OCI-LY3 (cell line): ENCODE results near the gene EPO.

Experiments used
- H2AFZ ChIP-seq: fragments of 200-600, 300-600 bp; shearing (Covaris generic); 2 replicates; pipeline ENCODE4 v1.6.0; 2014; ENCODE audit warnings: antibody characterized with exemption, low read depth, low read length
- H3K27ac ChIP-seq: fragments of 200-600, 300-600 bp; sonication (generic); 2 replicates; pipeline ENCODE4 v1.5.1; 2014; ENCODE audit warnings: mild to moderate bottlenecking, low read length, moderate library complexity, mixed read lengths
- H3K27me3 ChIP-seq: fragments of 200-600, 300-600 bp; sonication (generic); 2 replicates; pipeline ENCODE4 v1.6.1; 2014; ENCODE audit warnings: low read depth, low read length, mixed read lengths
- H3K36me3 ChIP-seq: fragments of 200-600, 300-600 bp; sonication (generic); replicated peaks from 2 replicates; pipeline ENCODE3; 2014; ENCODE audit warnings: low read depth, low read length, mixed read lengths
- H3K4me1 ChIP-seq: fragments of 300-600, 200-600 bp; sonication (generic); 2 replicates; pipeline ENCODE4 v1.6.1; 2014; ENCODE audit warnings: low read length, mixed read lengths
- H3K4me2 ChIP-seq: fragments of 200-600, 300-600 bp; sonication (generic); 2 replicates; pipeline ENCODE4 v1.6.1; 2014; ENCODE audit warnings: low read length, mixed read lengths
- H3K4me3 ChIP-seq: fragments of 300-600, 200-600 bp; sonication (generic); 2 replicates; pipeline ENCODE4 v1.5.1; 2014; ENCODE audit warnings: antibody characterized with exemption, mild to moderate bottlenecking, low read length, moderate library complexity
- H3K79me2 ChIP-seq: fragments of 300-600, 200-600 bp; shearing (Covaris generic); 2 replicates; pipeline ENCODE4 v1.6.1; 2014; ENCODE audit warnings: mild to moderate bottlenecking, low read length, mixed read lengths
- H3K9ac ChIP-seq: fragments of 300-600, 200-600 bp; shearing (Covaris generic); 2 replicates; pipeline ENCODE4 v1.6.0; 2014; ENCODE audit warnings: mild to moderate bottlenecking, low read length, moderate library complexity
- H3K9me3 ChIP-seq: fragments of 200-600, 300-600 bp; shearing (Covaris generic); 2 replicates; pipeline ENCODE4 v1.6.1; 2014; ENCODE audit warnings: low read length, mixed read lengths; ENCODE audit not compliant: insufficient read depth
- H4K20me1 ChIP-seq: fragments of 200-600, 300-600 bp; sonication (generic); 2 replicates; pipeline ENCODE4 v1.6.1; 2016; ENCODE audit warnings: low read length, mixed read lengths; ENCODE audit not compliant: insufficient read depth
- EZH2phosphoT487 ChIP-seq: fragments of 200-600 bp; shearing (Covaris generic); IDR thresholded peaks from 2 replicates; pipeline ENCODE4 v1.6.1; 2018; ENCODE audit warnings: antibody characterized with exemption, mixed run types, low read depth
- TF ChIP-seq, protein P1 (sequence below): fragments of 200-600, 300-600 bp; sonication (generic); IDR thresholded peaks from 2 replicates; pipeline ENCODE4 v1.5.1; 2014; ENCODE audit warnings: antibody characterized with exemption, low read length, low read depth

EPO gene

GRCh38 chr7:100719523-100720278 is 567 bp upstream of the EPO start:
- Histone ChIP-seq H4K20me1 (no peaks in the 10 kb centered on the region), H3K27ac (no peak overlapping the region), H3K36me3 (no peaks in the 10 kb centered on the region), H3K4me3 (no peak overlapping the region), H3K9ac (no peak overlapping the region), H3K9me3 (no peaks in the 10 kb centered on the region), H3K27me3 (no peaks in the 10 kb centered on the region), H2AFZ (no peak overlapping the region), H3K4me2 (no peak overlapping the region), H3K79me2 (no peaks in the 10 kb centered on the region), H3K4me1 (no peaks in the 10 kb centered on the region)
- TF ChIP-seq, protein P1, sequence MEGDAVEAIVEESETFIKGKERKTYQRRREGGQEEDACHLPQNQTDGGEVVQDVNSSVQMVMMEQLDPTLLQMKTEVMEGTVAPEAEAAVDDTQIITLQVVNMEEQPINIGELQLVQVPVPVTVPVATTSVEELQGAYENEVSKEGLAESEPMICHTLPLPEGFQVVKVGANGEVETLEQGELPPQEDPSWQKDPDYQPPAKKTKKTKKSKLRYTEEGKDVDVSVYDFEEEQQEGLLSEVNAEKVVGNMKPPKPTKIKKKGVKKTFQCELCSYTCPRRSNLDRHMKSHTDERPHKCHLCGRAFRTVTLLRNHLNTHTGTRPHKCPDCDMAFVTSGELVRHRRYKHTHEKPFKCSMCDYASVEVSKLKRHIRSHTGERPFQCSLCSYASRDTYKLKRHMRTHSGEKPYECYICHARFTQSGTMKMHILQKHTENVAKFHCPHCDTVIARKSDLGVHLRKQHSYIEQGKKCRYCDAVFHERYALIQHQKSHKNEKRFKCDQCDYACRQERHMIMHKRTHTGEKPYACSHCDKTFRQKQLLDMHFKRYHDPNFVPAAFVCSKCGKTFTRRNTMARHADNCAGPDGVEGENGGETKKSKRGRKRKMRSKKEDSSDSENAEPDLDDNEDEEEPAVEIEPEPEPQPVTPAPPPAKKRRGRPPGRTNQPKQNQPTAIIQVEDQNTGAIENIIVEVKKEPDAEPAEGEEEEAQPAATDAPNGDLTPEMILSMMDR = no peak
- TF ChIP-seq EZH2phosphoT487 = no peak

GRCh38 chr7:100720671-100721504 is 620 bp downstream of the EPO start:
- H3K27me3 ChIP-seq = peaks cover 3% of the 10 kb centered on the region
- H3K4me1 ChIP-seq = peaks cover 5% of the 10 kb centered on the region; the same call in 1 of the 2 replicates
- no peak overlapping the region for H3K4me2 ChIP-seq
- no peak overlapping the region for H3K4me3 ChIP-seq
- H3K9ac ChIP-seq = no peak overlapping the region
- H4K20me1 ChIP-seq = no peaks in the 10 kb centered on the region
- H3K27ac ChIP-seq = no peak overlapping the region
- no peaks in the 10 kb centered on the region for H3K9me3 ChIP-seq
- no peaks in the 10 kb centered on the region for H3K36me3 ChIP-seq
- H3K79me2 ChIP-seq = no peaks in the 10 kb centered on the region
- H2AFZ ChIP-seq = no peak overlapping the region
- no peak for TF ChIP-seq EZH2phosphoT487
- TF ChIP-seq, protein P1 = no peak

DNA sequence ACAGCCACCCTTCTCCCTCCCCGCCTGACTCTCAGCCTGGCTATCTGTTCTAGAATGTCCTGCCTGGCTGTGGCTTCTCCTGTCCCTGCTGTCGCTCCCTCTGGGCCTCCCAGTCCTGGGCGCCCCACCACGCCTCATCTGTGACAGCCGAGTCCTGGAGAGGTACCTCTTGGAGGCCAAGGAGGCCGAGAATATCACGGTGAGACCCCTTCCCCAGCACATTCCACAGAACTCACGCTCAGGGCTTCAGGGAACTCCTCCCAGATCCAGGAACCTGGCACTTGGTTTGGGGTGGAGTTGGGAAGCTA is 1.2 kb downstream of the EPO start:
- TF ChIP-seq EZH2phosphoT487 = no peak
- TF ChIP-seq, protein P1 = no peak
- H3K4me3 ChIP-seq = no peak overlapping the region
- no peak overlapping the region for H3K9ac ChIP-seq
- no peak overlapping the region for H2AFZ ChIP-seq
- H3K4me1 ChIP-seq = peaks cover 6% of the 10 kb centered on the region; the same call in 1 of the 2 replicates
- H3K79me2 ChIP-seq = no peaks in the 10 kb centered on the region
- peaks cover 4% of the 10 kb centered on the region for H3K27me3 ChIP-seq
- no peaks in the 10 kb centered on the region for H3K36me3 ChIP-seq
- no peak overlapping the region for H3K27ac ChIP-seq
- no peak overlapping the region for H3K4me2 ChIP-seq
- H3K9me3 ChIP-seq = no peaks in the 10 kb centered on the region
- H4K20me1 ChIP-seq = no peaks in the 10 kb centered on the region

DNA sequence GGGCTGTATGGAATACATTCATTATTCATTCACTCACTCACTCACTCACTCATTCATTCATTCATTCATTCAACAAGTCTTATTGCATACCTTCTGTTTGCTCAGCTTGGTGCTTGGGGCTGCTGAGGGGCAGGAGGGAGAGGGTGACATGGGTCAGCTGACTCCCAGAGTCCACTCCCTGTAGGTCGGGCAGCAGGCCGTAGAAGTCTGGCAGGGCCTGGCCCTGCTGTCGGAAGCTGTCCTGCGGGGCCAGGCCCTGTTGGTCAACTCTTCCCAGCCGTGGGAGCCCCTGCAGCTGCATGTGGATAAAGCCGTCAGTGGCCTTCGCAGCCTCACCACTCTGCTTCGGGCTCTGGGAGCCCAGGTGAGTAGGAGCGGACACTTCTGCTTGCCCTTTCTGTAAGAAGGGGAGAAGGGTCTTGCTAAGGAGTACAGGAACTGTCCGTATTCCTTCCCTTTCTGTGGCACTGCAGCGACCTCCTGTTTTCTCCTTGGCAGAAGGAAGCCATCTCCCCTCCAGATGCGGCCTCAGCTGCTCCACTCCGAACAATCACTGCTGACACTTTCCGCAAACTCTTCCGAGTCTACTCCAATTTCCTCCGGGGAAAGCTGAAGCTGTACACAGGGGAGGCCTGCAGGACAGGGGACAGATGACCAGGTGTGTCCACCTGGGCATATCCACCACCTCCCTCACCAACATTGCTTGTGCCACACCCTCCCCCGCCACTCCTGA is 2.4 kb downstream of the EPO start:
- no peak overlapping the region for H3K27ac ChIP-seq
- H3K27me3 ChIP-seq = peaks cover 4% of the 10 kb centered on the region
- H3K4me2 ChIP-seq = no peak overlapping the region
- no peak overlapping the region for H2AFZ ChIP-seq
- no peak overlapping the region for H3K4me3 ChIP-seq
- peaks cover 6% of the 10 kb centered on the region; the same call in 1 of the 2 replicates for H3K4me1 ChIP-seq
- H3K79me2 ChIP-seq = no peaks in the 10 kb centered on the region
- no peaks in the 10 kb centered on the region for H3K9me3 ChIP-seq
- TF ChIP-seq, protein P1 = no peak
- TF ChIP-seq EZH2phosphoT487 = no peak
- H3K9ac ChIP-seq = no peak overlapping the region
- no peaks in the 10 kb centered on the region for H3K36me3 ChIP-seq
- H4K20me1 ChIP-seq = no peaks in the 10 kb centered on the region
